Tibial artery (tissue), 4 donors: ENCODE measurements around the gene OPCML.

Source experiments
- DNase-seq, 2 donors: peaks; one replicate each; pipeline ENCODE4 v3.0.0-alpha.2; 2019
- H3K27ac ChIP-seq, 2 donors: fragments of 200-600 bp; sonication (generic) in 1 of 2; 1 replicate in 1 of 2; 2 replicates in 1 of 2; pipeline ENCODE4 v1.5.1; 2018 to 2019; ENCODE audit warnings: mild to moderate bottlenecking in 1 of 2
- H3K27me3 ChIP-seq, 2 donors: fragments of 200-600 bp; sonication (generic) in 1 of 2; one replicate each; pipeline versions ENCODE4 v1.5.1 to v1.6.0; 2016 to 2019
- H3K36me3 ChIP-seq, 3 donors: fragments of 200-600 bp; sonication (generic) in 2 of 3; one replicate each; pipeline ENCODE4 v1.5.1; 2016 to 2019; ENCODE audit warnings: mild to moderate bottlenecking in 2 of 3
- H3K4me1 ChIP-seq, 4 donors: fragments of 200-600 bp; sonication (generic) in 2 of 4; 1 replicate in 3 of 4; 2 replicates in 1 of 4; pipeline ENCODE4 v1.5.1; 2016 to 2019
- H3K4me3 ChIP-seq, 2 donors: fragments of 200-600 bp; sonication (generic) in 1 of 2; 1 replicate in 1 of 2; 2 replicates in 1 of 2; pipeline ENCODE4 v1.5.1; 2018 to 2019; ENCODE audit warnings: mild to moderate bottlenecking in 2 of 2
- H3K9me3 ChIP-seq, 3 donors: fragments of 200-600 bp; sonication (generic) in 1 of 3; one replicate each; pipeline ENCODE4 v1.5.1; 2016 to 2019
- CTCF ChIP-seq, 2 experiments: fragments of 200-600 bp in 1 of 2; fragments of 450-650 bp in 1 of 2; IDR thresholded peaks; one replicate each; pipeline ENCODE4 v1.5.1; 2017 to 2019; ENCODE audit warnings: antibody characterized with exemption in 2 of 2, mild to moderate bottlenecking in 1 of 2, moderate library complexity in 1 of 2
- intact Hi-C: fragments of 100-400 bp; cut with DNase I; formaldehyde crosslinking; loops from one replicate; pipeline ENCODE4 v1.15.0; 2023; ENCODE audit warnings: low total_unique reads

OPCML gene

GRCh38 chr11:132821499-132821898, 710.8 kb downstream of the OPCML start:
- no peak overlapping the region for H3K4me3 ChIP-seq
- H3K36me3 ChIP-seq = no peaks in the 10 kb centered on the region
- no peaks in the 10 kb centered on the region for H3K4me1 ChIP-seq
- H3K9me3 ChIP-seq = no peaks in the 10 kb centered on the region
- intact Hi-C loops = no loop called here
- no peaks in the 10 kb centered on the region for H3K27me3 ChIP-seq
- no peak for DNase-seq
- TF ChIP-seq CTCF (IDR thresholded peaks at IDR 0.05) = no peak
- H3K27ac ChIP-seq = no peak overlapping the region

DNA sequence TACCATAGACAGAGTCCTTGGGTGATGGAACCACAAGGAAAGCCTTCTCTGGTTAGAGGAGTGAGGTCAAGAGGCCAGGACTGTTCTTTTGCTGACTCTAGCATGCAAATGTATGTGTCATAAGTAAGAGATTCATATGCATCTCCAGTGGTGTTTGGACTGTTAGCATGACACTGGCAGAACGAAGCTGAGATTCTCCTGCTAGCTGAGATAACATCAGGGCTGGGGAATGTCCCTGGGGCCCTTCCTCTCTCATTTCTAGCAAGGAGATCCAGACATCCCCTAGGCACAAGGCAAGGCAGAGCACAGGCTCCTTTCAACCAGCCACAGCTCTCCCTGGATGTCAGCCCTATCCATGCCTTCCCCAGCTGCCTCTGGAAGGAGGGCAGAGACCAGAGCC, 711.3 kb downstream of the OPCML start:
- intact Hi-C loops = no loop called here
- no peaks in the 10 kb centered on the region for H3K27me3 ChIP-seq
- H3K9me3 ChIP-seq = no peaks in the 10 kb centered on the region
- H3K36me3 ChIP-seq = no peaks in the 10 kb centered on the region
- no peak overlapping the region for H3K4me3 ChIP-seq
- no peaks in the 10 kb centered on the region for H3K4me1 ChIP-seq
- H3K27ac ChIP-seq = no peak overlapping the region
- no peak for TF ChIP-seq CTCF (IDR thresholded peaks at IDR 0.05)
- DNase-seq = no peak

DNA sequence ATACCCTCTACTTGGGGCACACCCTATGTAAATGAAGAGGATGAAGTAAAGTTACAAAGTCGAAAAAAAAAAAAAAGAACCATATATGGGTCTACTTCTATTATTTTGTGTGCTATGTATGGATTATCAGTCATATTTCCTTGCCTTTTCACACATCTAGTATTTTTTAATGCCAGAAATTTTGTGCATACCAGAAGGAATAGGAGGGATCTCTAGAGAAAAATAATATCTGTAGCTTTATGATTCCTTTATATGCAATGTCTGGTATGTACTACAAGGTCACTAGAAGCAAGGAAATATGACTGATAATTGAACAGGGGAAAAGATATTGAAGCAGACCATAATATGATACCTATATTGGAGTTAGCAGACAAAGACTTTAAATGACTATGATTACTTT, 713.4 kb downstream of the OPCML start:
- Histone ChIP-seq H3K36me3 (no peaks in the 10 kb centered on the region), H3K4me1 (no peaks in the 10 kb centered on the region), H3K4me3 (no peak overlapping the region), H3K27ac (no peak overlapping the region), H3K9me3 (no peaks in the 10 kb centered on the region), H3K27me3 (no peaks in the 10 kb centered on the region)
- no peak for TF ChIP-seq CTCF (IDR thresholded peaks at IDR 0.05)
- intact Hi-C loops = no loop called here
- no peak for DNase-seq

DNA sequence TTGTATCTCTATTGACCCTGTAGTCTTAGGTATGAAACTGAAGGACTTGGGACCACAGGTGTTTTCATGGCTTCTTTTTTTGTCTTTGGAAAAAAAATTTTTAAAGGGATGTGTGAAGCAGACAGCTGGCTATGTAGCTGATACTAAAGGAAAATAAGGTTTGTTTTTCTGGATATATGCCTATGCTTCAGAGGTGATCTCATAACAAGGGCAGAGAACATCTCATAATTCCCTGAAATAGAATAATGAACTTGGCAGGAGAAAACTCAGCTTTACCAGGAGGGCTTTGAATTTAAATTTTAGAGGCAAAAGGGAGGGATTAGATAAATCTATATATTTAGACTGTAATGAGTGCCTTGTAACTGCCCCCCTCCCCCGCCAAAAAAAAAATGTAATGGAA, 714.9 kb downstream of the OPCML start:
- no peaks in the 10 kb centered on the region for H3K4me1 ChIP-seq
- H3K36me3 ChIP-seq = no peaks in the 10 kb centered on the region
- intact Hi-C loops = no loop called here
- no peak overlapping the region for H3K27ac ChIP-seq
- H3K9me3 ChIP-seq = no peaks in the 10 kb centered on the region
- H3K4me3 ChIP-seq = no peak overlapping the region
- TF ChIP-seq CTCF (IDR thresholded peaks at IDR 0.05) = no peak
- no peaks in the 10 kb centered on the region for H3K27me3 ChIP-seq
- DNase-seq = no peak

- Histone ChIP-seq H3K4me1 (no peaks in the 10 kb centered on the region), H3K9me3 (no peaks in the 10 kb centered on the region), H3K27me3 (no peaks in the 10 kb centered on the region), H3K4me3 (no peak overlapping the region), H3K36me3 (no peaks in the 10 kb centered on the region), H3K27ac (no peak overlapping the region)
- intact Hi-C loops = no loop called here
- no peak for TF ChIP-seq CTCF (IDR thresholded peaks at IDR 0.05)
- no peak for DNase-seq
Measured at GRCh38 chr11:132814410-132814809, 717.9 kb downstream of the OPCML start.

DNA sequence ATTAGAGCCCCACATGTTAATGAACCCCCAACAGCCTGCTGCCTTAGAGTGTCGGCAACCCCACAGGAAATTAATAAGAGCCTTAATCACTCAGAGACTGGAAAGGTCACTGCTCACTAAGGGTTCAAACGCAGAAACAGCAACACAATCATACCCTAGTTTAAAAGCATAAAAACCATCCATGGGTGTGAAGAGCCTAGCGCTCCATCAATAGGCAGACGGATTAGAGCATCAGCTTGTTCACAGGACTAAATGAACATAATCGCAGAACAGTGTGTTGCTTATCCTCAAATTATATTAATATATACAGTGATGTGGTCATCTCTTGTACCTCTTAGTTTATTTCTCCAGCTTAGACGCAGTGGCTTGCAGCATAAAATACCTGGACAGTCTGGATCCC, 720.7 kb downstream of the OPCML start:
- DNase-seq = no peak
- no peaks in the 10 kb centered on the region for H3K4me1 ChIP-seq
- H3K27me3 ChIP-seq = no peaks in the 10 kb centered on the region
- intact Hi-C loops = no loop called here
- no peak for TF ChIP-seq CTCF (IDR thresholded peaks at IDR 0.05)
- H3K9me3 ChIP-seq = no peaks in the 10 kb centered on the region
- H3K27ac ChIP-seq = no peak overlapping the region
- H3K36me3 ChIP-seq = no peaks in the 10 kb centered on the region
- H3K4me3 ChIP-seq = no peak overlapping the region
